Heart left ventricle (tissue), 13 donors: ENCODE results near the gene STPG3.

ENCODE experiments used
- CTCF ChIP-seq, 12 donors: fragments of 200-600 bp; sonication (generic) in 4 of 12; IDR thresholded peaks; one replicate each; pipeline versions ENCODE4 v1.5.0 to v1.8.0; 2018 to 2022; ENCODE audit warnings: antibody characterized with exemption in 12 of 12, mild to moderate bottlenecking in 5 of 12
- POLR2A ChIP-seq, 2 donors: fragments of 450-650 bp; IDR thresholded peaks; one replicate each; pipeline ENCODE4 v1.6.1; 2017; ENCODE audit warnings: antibody characterized with exemption in 2 of 2, mild to moderate bottlenecking in 2 of 2, moderate library complexity in 2 of 2
- donor health status: ischemic (EF 13 %, LVEDD 7.1; RV severe dilation, severe dysfunction).
- donor health status: DM: no; HTN: yes; CAD: no.
- donor health status: DM: no; HTN: no; CAD: no.
- donor health status: ischemic (EF 25% LVEDD 6.9; RV normal size, moderate dysfunction).
- donor health status: ischemic (EF 25% LVEDD 5.7; RV mildly dilated, moderate dysfunction).
- donor health status: ischemic (EF 35%, LVEDD 5.7; RV mildly dilated, moderate dysfunction).
- donor health status: nonischemic (EF 11% LVEDD 7.7; RV severe dilation, severe dysfunction).
- donor health status: DM: yes; HTN: yes; CAD: no.
- donor health status: PGD.
- donor health status: ischemic (EF 29% LVEDD 5.4; RV normal size, mild dysfunction).
- donor health status: nonischemic (EF 23%, LVEDD 6.1; RV moderate dilation, normal function).

GRCh38 chr9:137295849-137296669 lies 45.0 kb downstream of the STPG3 start:
- TF ChIP-seq CTCF (IDR thresholded peaks at IDR 0.05) (no peak), POLR2A (IDR thresholded peaks at IDR 0.05) (no peak)
